GM13977 (cell line): Measurements from ENCODE around the gene ATP1B2.

ENCODE experiments used
- DNase-seq: peaks from one replicate; pipeline ENCODE4 v3.0.0; 2012; ENCODE audit warnings: low spot score
- CTCF ChIP-seq: IDR thresholded peaks from 2 replicates; pipeline ENCODE4 v1.5.1; 2012; ENCODE audit warnings: mild to moderate bottlenecking, control low read depth; ENCODE audit not compliant: insufficient read depth; ENCODE audit errors: extremely low read depth, missing control alignments
- in situ Hi-C: fragments of 300-500 bp; cut with MboI; formaldehyde crosslinking; loops from one replicate; pipeline ENCODE4 v1.12.0; 2022; ENCODE audit warnings: low sequenced_read_pairs, low pct_unique_long_range_greater_than_20kb, mixed read lengths, inconsistent platforms; ENCODE audit not compliant: unreplicated experiment

ATP1B2 gene, protein sequence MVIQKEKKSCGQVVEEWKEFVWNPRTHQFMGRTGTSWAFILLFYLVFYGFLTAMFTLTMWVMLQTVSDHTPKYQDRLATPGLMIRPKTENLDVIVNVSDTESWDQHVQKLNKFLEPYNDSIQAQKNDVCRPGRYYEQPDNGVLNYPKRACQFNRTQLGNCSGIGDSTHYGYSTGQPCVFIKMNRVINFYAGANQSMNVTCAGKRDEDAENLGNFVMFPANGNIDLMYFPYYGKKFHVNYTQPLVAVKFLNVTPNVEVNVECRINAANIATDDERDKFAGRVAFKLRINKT

GRCh38 chr17:7650509-7651096 is at the start of gene ATP1B2:
Gene ATP1B2, plus strand, starts transcription at chr17:7650926. Its CDS starts 593 bp downstream, at chr17:7651519.
- in situ Hi-C loops, result no loop called here
- DNase-seq, result peak; percentile 89
- TF ChIP-seq CTCF, result no peak

GRCh38 chr17:7606280-7606679 is 44.4 kb upstream of the ATP1B2 start:
- in situ Hi-C loops, result no loop called here
- TF ChIP-seq CTCF, result no peak
- no peak for DNase-seq

GRCh38 chr17:7610641-7611040 is 40.1 kb upstream of the ATP1B2 start:
- TF ChIP-seq CTCF, result no peak
- in situ Hi-C loops, result no loop called here
- no peak for DNase-seq

DNA sequence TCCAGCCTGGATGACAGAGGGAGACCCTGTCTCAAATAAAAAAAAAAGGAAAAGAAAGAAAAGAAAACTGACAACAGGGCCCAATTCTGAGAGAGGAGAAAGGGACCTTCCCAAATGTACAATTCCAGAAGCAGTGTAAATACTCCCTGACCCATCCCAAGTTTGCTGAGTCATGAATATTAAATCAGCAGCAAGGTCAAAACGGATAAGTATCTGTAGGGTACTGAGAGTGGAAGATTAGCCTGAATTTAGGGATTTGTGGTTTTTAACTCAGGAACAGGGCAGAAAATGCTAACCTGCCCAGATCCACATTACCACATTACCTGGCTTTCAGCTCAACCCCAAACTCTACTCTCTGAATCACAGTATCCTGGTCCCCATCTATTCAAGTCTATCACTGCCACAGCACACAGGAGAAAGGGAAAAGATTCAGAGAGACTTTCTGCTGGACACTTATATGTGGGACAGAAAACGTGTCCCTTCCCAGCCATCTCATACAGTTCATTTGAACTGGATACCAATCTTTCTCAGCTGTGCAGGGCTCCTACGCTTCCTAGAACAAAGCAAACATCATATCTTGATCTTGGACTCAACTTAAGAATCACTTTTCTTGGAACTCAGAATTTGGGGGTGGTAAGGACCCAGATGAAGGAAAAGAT is 39.0 kb upstream of the ATP1B2 start:
- in situ Hi-C loops, result no loop called here
- no peak for TF ChIP-seq CTCF
- DNase-seq, result no peak

GRCh38 chr17:7612294-7612640 is 38.5 kb upstream of the ATP1B2 start:
- in situ Hi-C loops, result no loop called here
- no peak for TF ChIP-seq CTCF
- DNase-seq, result no peak

- DNase-seq, result no peak
- TF ChIP-seq CTCF, result peak; percentile 20
- in situ Hi-C loops, result no loop called here
Measured at GRCh38 chr17:7613769-7614424, 36.8 kb upstream of the ATP1B2 start.
